ENCODE measurements around the gene DNASE1L2.
"Not testable (repeated sequence)": the region's sequence is repeated elsewhere in the genome, so short reads cannot be mapped to it uniquely, and the experiment has no call there.

DNASE1L2 gene

GRCh38 chr16:2242598-2242997 lies 6.4 kb downstream of the DNASE1L2 start:
- DNase-seq: no peak

GRCh38 chr16:2243031-2243528 lies 6.8 kb downstream of the DNASE1L2 start:
- no peak for DNase-seq

GRCh38 chr16:2243781-2244180 lies 7.5 kb downstream of the DNASE1L2 start:
- no peak for DNase-seq

GRCh38 chr16:2244301-2244700 lies 8.1 kb downstream of the DNASE1L2 start:
- DNase-seq: no peak

GRCh38 chr16:2244926-2245795 lies 8.9 kb downstream of the DNASE1L2 start:
- no peak for DNase-seq

- DNase-seq: no peak
Measured at GRCh38 chr16:2246301-2246885, 10.1 kb downstream of the DNASE1L2 start.

- peak; percentile 39 for DNase-seq
Measured at GRCh38 chr16:2250652-2251295, 14.5 kb downstream of the DNASE1L2 start.

- peak; percentile 80 for DNase-seq
Measured at GRCh38 chr16:2251296-2252111, 15.3 kb downstream of the DNASE1L2 start, which contains the start of gene ECI1. Gene ECI1, minus strand, starts transcription at chr16:2251587. Its CDS starts 21 bp downstream, at chr16:2251566.

GRCh38 chr16:2252806-2253148 lies 16.5 kb downstream of the DNASE1L2 start:
- no peak for DNase-seq

- no peak for DNase-seq
Measured at GRCh38 chr16:2253293-2253692, 17.0 kb downstream of the DNASE1L2 start.

GRCh38 chr16:2256531-2257140 lies 20.4 kb downstream of the DNASE1L2 start:
- no peak for DNase-seq

- no peak for DNase-seq
Measured at GRCh38 chr16:2257726-2258125, 21.5 kb downstream of the DNASE1L2 start.

GRCh38 chr16:2258530-2258929 lies 22.3 kb downstream of the DNASE1L2 start:
- not testable (repeated sequence) for DNase-seq

GRCh38 chr16:2260250-2260649 lies 24.0 kb downstream of the DNASE1L2 start:
- DNase-seq: no peak

GRCh38 chr16:2263026-2263425 lies 26.8 kb downstream of the DNASE1L2 start:
- not testable (repeated sequence) for DNase-seq

- not testable (repeated sequence) for DNase-seq
Measured at GRCh38 chr16:2266887-2267286, 30.6 kb downstream of the DNASE1L2 start.

- not testable (repeated sequence) for DNase-seq
Measured at GRCh38 chr16:2267505-2267912, 31.3 kb downstream of the DNASE1L2 start.

- DNase-seq: peak; percentile 91
Measured at GRCh38 chr16:2267913-2268666, 31.8 kb downstream of the DNASE1L2 start, which contains the start of gene RNPS1. Gene RNPS1, minus strand, starts transcription at chr16:2268126. Its CDS starts 3,483 bp downstream, at chr16:2264643.

- no peak for DNase-seq
Measured at GRCh38 chr16:2270070-2270462, 33.8 kb downstream of the DNASE1L2 start.

- no peak for DNase-seq
Measured at GRCh38 chr16:2270588-2271470, 34.6 kb downstream of the DNASE1L2 start.
